ENCODE data around the gene SCN1A.
"Not testable (repeated sequence)": the region's sequence is repeated elsewhere in the genome, so short reads cannot be mapped to it uniquely, and the experiment has no call there.

The SCN1A gene

GRCh38 chr2:166135152-166135848 lies 7.5 kb upstream of the SCN1A start:
- DNase-seq (ENCODE audit: low read depth in 3 of 3): no peak

DNA sequence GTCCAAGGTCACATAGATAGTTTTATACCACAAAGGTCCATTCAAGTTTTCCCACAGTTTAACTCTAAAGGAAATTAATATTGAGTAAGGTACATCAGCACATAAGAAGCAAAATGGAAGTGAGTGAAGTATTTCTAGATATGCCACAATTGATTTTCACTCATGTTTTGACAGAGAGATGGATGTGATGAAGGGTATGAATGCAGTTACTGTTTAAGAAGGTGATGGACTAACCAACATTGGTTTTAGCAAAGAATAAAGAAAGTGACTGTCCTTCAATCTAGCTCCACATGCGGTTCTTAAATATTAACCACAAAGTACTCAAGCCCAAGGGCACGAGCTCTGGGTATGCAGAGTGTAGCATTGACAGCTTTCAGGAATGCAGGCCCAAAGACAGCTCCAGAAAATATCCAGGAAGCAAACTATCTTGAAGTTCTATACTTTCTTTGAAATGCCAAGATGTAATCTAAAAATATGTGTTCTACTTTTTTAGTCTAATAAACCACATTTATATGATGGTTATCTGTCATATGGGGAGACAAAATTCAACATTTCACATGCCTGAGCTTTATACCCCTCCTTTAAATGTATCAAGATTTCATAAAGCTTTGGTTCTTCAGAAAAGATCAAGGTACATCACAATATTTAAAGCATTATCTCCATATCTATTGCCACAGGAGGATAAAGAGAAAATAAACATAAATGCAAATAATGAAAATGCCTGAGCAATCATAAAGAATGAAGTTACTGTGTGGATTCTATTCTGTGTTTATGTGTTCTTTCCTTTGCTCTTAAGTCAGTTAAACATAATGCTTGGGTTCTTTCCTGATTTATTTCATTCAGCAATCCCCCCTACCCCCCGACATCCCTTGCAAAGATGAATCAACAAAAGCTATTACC lies 6.7 kb upstream of the SCN1A start:
- DNase-seq (ENCODE audit: low read depth in 3 of 3): no peak

DNA sequence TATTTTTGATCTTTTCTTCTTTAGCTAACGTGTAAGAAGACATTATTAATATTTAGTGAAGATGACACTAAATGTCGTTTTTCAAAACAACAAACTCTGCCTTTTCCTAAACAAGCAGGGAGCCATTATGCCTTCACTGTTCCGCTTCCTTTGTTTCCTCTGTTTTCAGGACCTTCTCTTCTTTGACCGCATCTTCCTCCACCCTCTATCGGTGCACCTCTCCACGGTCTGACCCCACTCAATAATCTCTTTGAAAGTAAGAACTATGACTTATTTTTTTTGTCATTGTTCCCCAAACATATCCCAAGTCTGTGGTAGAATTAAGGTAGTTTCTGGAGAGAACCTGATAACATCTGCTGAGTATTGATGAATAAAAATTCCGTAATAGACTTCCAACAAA lies 5.8 kb upstream of the SCN1A start:
- DNase-seq (ENCODE audit: low read depth in 3 of 3): no peak

GRCh38 chr2:166128156-166128505 lies 311 bp upstream of the SCN1A start:
- no peak for DNase-seq (ENCODE audit: low read depth in 3 of 3)

DNA sequence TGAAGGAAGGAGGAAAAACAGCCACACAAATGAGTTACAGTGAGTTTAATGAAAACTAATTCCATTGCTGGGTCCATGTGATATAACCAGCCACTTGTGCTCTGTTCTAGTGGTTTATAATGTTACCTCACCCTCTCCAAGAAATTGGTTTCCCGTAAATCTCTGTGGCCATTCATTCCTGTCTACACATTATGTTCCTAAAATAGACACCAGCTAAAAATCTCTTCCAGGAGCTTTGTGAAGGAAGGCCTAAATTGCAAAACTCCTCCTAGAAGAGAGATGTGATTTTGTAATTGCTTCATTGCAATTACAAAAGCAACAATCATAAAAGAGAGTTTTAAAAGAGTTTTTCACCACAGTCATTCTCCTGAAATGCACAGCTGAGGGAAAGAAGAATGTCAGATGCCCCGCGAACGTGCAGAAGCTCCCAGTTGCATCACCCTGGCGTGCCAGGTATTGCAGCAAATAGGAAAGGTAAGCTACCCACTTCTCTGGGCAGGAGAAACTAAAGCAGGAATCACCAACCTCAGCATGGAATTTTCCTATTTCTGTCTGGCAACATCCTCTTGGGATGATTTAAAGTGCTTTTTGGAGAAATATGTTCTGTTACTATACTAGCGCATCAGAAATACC lies 1.7 kb downstream of the SCN1A start:
- no peak for DNase-seq (ENCODE audit: low read depth in 3 of 3)

DNA sequence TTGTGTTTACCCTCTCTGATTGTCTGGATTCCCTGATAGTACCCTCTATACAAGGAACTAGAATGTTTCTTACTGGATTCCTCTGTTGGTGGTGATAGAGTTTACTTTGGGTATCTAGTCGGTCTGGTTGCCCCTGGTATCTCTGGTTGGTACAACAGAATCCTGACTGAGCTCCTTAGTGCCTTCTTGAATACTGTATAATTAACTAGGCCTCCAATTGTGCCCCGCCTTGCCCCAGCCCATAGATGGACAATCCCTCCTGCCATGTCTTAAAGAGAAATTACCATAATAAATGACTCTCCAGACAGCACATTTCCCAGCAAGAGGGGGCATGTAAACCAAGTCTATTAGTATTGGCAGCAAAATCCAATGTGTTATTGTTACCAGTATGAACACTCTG lies 2.3 kb downstream of the SCN1A start:
- DNase-seq (ENCODE audit: low read depth in 3 of 3): no peak

DNA sequence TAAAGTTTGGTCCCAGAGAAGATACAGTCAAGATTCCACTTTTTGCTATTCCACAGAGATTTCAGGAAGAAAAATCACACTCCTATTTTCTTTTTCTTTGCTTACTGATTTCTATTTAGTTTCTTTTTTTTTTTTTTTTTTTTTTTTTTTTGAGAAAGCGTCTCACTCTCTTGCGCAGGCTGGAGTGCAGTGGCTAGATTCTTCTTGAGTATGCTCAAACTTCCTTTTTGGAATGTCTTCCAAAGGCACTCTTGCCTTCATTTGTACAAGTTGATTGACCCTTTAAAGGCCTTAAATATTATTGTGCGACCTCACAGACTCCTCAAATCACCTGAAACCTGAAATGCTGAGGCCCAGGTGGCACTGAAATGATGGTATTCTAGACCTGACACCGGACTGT lies 9.6 kb downstream of the SCN1A start:
- DNase-seq (ENCODE audit: low read depth in 3 of 3): no peak

DNA sequence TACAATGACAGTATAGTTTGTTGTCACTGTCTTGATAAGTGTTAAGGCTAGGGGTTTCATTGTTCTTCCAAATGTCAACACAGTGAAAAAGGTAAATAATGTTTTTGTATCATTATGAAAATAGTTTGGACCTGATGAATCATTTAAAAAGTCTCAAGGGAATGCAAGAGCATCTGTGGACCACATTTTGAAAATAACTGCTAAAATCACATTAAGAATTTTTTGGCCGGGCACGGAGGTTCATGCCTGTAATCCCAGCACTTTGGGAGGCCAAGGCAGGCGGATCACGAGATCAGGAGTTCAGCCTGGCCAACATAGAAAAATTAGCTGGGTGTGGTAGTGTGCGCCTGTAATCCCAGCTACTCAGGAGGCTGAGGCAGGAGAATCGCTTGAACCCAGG lies 10.3 kb downstream of the SCN1A start:
- DNase-seq (ENCODE audit: low read depth in 3 of 3): no peak

DNA sequence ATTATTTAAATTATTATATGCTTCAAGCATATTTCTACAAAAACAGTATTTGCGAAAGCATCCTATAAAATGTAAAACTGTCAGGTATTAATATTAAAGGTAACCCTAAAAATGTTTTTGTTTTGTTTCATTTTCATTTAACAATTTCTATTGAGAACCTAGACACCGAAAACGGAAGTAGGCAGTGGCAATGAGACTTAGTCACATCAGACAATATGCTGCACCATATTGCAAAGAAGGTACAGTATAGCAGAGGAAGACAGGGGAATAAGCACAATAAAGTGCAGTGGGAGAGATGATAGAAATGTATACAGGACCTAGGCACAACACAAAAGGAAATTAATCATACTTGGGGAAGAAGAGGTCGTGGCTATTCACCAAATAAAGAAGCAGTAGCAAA lies 12.2 kb downstream of the SCN1A start:
- DNase-seq (ENCODE audit: low read depth in 3 of 3): no peak

DNA sequence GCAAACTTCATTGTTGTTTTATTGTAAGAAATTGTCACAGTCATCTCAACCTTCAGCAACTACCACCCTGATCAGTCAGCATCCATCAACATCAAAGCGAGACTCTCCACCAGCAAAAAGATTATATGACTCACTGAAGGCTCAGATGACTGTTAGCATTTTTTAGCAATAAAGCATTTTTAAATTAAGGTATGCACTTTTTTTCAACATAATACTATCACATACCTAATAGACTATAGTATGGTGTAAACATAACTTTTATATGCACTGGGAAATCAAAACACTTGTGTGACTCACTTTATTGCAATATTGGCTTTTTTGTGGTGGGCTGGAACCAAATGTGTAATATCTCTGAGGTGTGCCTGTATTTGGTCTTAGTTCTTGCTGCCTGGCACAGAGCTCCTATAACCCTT lies 15.6 kb downstream of the SCN1A start:
- no peak for DNase-seq (ENCODE audit: low read depth in 3 of 3)

DNA sequence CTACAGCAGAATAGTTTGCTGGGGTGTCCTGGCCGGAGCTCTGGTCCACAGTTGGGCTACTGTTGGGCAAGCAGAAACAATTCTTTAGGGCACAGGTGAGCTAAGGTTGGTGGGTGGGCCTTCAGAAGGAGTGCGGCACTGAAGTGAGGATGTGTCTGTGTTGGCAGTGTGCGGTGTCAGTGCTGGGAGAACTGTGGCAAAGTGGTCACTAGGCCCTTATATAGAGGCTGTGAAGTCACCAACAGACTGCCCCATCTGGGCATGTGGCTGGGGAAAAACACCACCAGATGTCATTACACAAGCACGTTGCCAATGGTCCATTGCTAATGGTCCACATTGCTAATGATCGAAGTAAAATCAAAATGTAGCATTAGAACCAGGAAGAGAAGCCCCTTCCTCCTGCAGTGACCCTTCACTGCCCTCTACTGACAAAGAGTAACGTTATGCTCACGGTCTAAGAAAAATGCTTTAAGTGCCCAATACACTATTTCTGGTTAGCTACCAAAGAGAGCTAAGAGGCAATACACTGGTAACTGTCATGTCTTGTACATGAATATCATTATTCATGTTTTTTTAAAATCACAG lies 21.3 kb downstream of the SCN1A start:
- DNase-seq (ENCODE audit: low read depth in 3 of 3): no peak

DNA sequence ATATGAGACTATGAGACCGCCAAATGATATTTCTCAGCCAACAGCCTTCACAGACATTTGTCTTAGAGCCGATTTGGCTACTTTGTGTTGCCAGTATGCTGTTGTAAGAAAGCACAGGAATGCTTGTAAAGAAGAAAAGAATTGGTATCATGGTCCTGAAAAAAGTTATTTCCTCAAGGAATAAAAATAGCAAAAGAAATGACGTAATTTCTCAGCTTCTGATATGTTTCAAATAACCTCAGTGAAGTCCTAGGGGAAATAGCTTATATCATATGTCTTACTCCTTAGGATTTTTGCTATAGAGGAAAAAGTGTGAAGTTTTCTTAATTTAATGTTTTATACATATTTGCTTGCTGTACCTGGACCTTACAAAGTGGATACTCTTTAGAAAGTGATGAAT lies 23.0 kb downstream of the SCN1A start:
- no peak for DNase-seq (ENCODE audit: low read depth in 3 of 3)

DNA sequence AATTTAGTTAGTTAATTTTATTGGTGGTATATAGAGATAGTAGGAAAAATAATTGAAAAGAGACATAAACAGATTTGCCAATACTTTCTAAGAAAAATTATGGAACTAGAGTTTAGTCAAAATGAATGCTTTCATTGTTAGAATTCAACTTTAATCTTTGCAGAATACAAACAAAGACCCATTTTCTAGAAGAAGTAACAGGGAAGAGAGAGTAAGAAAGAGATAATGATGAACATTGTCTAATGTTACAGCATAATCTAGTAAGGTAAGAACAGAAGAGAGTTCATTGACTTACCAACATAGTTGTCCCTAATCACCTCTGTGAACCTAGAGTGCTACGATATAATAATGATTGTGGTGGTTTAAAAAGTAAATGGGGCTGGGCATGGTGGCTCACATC lies 23.7 kb downstream of the SCN1A start:
- no peak for DNase-seq (ENCODE audit: low read depth in 3 of 3)

DNA sequence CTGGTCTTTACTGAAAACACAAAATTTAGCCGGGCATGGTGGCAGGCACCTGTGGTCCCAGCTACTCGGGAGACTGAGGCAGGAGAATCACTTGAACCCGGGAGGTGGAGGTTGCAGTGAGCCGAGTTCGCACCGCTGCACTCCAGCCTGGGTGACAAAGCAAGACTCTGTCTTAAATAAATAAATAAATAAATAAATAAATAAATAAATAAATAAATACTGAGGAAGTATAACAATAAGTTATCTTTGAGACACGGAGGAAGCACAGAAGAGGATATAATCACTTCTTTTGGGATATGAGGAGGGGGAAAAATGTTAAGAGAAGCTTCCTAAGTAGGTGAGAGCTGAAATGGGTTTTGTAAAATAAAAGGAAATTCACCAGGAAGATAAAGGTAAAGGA lies 24.5 kb downstream of the SCN1A start:
- not testable (repeated sequence) for DNase-seq (ENCODE audit: low read depth in 3 of 3)

DNA sequence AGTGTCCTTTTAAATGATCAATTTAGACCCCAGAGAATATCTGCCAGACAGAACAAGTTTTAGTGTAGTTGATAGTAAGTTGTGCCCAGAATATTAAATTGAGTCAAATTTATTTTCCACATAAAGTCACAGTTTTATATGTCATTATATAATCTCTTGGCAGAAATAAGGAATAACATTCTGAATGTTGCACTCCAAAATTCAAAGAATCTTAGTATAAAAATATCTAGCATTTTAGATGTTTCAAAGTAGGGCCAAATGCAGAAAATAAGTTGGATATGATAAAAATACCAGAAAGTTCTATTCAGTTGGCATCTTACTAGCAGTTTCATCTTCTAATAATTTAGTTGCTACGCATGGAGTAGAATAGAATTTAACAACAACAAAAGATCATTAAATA lies 33.5 kb downstream of the SCN1A start:
- no peak for DNase-seq (ENCODE audit: low read depth in 3 of 3)

DNA sequence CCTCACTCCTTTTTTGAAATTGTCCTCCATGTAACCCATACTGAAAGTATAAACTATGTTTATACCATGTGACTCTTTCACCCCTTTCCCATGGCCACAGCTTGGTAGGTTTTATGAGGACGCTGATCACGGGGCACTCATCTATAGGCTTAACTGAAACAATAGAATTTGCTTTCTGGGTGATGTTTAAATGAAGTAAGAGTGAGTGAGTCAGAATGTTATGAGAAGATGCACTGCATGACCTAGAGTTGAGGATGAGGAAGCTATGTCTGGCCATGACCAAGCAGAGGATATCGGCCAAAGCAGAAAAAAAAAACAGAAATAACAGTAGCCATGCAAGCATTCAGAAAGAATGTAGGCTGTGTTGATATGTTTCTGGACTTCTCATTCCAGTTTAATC lies 34.9 kb downstream of the SCN1A start:
- DNase-seq (ENCODE audit: low read depth in 3 of 3): no peak

- DNase-seq (ENCODE audit: low read depth in 3 of 3): no peak
These were observed 36.4 kb downstream of the SCN1A start for GRCh38 chr2:166091439-166091838.

GRCh38 chr2:166090908-166091307 lies 36.9 kb downstream of the SCN1A start:
- no peak for DNase-seq (ENCODE audit: low read depth in 3 of 3)

- no peak for DNase-seq (ENCODE audit: low read depth in 3 of 3)
These were observed 37.5 kb downstream of the SCN1A start for GRCh38 chr2:166090346-166090745.

DNA sequence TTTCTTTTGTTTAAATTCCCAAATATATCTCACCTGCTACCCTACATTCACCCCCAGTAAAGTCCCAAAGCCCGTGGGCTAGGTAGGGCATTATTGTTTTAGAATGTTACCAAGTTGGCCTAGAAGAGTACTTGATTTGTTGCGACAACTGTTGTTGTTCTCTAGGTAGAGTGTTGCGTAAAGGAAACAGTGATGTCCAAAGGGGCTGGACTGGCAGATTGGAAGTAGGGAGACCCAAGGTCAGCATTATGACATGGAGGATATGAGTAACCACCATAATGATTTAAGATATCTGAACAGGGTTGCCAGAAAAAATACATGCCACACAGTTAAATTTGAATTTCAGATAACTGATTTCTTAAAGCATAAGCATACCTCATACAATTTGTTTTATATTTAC lies 39.2 kb downstream of the SCN1A start:
- no peak for DNase-seq (ENCODE audit: low read depth in 3 of 3)

DNA sequence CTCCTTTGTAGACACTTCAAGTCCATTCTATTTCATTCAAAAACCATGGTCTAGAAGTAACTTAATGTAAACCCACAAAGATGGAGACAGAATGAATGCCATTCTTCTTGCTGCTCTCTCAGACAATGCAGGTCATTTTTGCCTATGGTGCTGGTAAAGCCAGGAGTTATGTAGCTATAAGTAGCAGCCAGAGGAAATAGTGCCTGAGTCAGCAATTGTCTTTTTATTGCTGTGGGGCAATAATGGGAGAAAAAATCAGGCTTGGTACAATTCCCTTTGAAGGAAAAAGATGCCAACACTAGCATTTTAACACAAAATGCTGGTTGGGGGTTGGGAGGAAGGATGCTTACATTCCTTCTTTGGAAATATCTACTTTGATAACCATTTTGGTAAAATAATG lies 43.5 kb downstream of the SCN1A start:
- no peak for DNase-seq (ENCODE audit: low read depth in 3 of 3)

- no peak for DNase-seq (ENCODE audit: low read depth in 3 of 3)
These were observed 45.1 kb downstream of the SCN1A start for GRCh38 chr2:166082736-166083135.

GRCh38 chr2:166081852-166082251 lies 46.0 kb downstream of the SCN1A start:
- DNase-seq (ENCODE audit: low read depth in 3 of 3): no peak
